ENCODE data around the gene CD300A.

The CD300A gene

DNA sequence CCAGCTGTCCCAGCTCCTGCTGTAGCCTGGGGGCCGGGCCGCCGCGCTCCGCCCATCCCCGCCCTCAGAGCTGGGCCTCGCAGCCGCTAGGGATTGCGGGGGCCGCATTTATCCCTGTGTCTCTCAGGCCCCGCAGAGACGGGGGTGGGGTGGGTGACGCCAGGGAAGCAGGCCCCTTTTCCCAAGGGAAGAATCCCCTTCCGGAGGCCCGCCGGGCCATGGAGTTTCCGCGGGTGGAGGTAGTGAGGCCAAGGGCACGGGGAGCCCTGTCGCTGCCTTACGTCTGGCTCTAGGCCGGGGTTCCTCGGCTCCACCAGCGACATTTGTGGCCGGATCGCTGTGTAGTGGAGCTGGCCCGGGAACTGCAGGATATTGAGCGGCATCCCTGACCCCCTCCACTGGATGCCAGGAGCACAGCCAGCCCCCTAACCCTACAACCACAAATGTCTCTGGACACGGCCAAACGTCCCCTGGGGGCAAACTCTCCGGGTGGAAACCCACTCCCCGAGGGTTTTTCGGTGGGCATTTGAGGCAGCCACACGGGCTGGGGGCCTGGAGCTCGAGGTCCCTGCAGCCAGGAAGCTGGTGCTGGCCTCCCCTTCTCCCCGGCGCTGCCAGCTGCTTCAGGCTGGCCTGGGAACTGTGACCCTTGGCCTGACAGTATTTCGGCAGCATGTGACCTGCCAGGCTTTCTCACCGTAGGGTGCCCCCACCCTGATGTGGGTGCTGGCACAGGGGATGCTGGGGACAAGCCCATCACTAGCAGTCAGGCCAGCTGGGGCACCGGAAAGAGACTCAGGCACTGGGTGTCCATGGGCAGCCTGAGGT is 12.0 kb upstream of the CD300A start:
- DNase-seq (ENCODE audit: low read depth, low spot score) = no peak

DNA sequence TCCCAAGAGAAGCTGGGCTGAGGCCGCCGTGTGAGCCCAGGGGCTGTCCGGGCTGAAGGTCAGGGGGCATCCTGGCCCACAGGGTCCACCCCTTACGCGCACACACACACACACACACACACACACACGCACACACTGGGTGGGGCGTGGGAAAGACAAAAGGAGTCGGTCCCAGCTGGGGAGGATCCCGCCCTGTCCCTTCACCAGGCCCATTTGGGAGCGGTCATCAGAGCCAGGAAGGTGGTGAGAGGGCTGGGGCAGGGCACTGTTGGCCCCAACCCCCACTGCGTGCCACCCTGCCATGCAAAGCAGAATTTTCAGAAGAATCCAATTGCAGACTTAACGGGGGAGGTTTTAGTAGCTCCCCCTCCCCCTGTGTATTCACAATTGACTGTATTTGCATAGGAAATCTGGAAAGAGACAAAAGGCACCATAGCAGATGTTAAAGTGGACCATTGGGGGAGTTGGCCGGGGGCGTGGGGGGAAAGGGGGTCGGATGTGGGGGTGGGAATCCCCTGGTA is 11.3 kb upstream of the CD300A start:
- DNase-seq (ENCODE audit: low read depth, low spot score) = no peak

- DNase-seq (ENCODE audit: low read depth, low spot score) = no peak
Observed at GRCh38 chr17:74455821-74456220, 10.6 kb upstream of the CD300A start.

DNA sequence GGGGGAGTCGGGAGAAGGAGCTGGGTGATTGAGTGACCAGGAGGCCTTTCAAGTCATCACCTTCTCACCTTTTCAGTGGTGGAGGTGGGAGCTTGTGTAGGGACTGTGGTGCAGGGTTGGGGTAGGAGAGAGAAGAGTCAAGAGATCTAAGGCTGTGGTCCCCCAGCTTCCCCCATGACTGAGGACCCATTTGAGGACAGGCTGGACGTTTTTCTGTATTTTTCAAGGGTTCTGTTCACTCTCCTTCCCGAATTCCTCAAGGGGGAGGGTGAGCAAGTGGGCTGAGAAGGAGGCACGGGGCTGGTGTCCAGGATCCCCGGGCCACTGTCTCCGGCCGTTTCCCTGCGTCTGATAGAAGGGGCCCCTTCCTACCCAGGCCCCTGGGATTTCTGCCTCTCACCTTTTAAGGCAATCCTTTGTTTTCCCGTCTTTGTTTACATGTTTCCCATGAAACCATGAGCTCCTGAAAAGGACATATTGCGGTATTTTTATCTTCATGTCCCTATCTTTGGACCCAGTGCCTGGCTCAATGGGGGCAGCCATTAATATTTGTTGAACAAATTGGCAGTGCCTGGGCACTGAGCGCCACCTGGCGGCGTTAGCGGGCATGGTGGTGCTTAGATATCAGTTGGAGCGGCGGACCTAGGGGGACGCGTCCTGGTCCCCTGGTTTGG is 9.2 kb upstream of the CD300A start:
- peak; percentile 77 for DNase-seq (ENCODE audit: low read depth, low spot score)

DNA sequence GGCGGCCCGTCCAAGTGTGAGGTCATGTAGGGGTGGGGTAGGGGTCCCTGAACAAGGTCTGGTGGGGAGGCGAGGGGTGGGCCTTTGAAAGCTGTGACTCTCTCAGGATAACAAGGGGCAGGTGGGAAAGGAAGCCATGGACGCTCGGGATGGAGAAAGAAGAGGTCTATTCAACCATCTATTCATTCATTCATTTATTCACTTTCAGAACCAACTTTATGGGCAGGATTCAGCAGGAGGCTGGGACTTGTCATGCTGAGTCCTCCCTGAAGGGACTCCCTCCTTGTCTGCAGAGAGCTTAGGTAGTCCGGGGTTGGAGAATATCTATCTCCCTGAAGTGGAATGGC is 8.6 kb upstream of the CD300A start:
- no peak for DNase-seq (ENCODE audit: low read depth, low spot score)

- DNase-seq (ENCODE audit: low read depth, low spot score) = no peak
Observed at GRCh38 chr17:74458835-74459234, 7.6 kb upstream of the CD300A start.

GRCh38 chr17:74459622-74460021 is 6.8 kb upstream of the CD300A start:
- DNase-seq (ENCODE audit: low read depth, low spot score) = no peak

DNA sequence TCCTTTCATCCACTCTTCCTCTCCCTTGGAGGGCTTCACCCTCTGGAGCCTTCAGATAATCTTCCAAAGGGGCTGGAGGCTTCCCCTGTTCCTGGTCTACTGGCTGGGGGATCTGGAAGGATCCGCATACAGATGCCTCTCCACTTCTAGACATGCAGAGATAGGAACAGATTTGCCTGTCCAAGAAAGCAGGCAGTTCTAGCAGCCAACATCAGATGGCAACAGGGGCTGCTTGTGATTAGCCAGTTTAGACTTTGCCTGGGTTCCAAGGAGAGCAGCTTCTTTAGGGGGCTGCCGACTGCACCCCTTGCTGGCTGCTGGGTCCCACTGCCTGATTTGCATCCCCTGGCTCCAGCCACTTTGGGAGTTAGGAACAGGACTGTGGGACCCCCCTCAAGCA is 6.2 kb upstream of the CD300A start:
- no peak for DNase-seq (ENCODE audit: low read depth, low spot score)

GRCh38 chr17:74460996-74461395 is 5.4 kb upstream of the CD300A start:
- no peak for DNase-seq (ENCODE audit: low read depth, low spot score)

DNA sequence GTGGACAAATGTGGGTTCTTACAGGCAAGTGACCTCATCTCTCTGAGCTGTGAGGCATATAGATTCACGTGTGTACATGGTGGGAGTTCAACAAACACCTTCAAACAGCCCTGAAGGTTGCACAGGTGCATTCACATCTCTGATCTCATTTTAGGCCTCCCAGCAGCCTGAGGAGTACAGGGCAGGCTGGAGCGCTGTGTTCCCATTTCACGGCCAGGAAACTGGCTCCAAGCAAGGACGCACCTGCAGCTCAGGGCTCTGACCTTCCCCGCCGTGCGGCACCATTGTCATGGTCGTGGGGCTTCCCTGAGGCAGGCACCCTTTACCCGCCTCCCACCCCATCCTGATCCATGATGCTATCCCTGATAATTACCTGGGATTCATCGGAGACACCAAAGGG is 4.8 kb upstream of the CD300A start:
- DNase-seq (ENCODE audit: low read depth, low spot score) = no peak

- no peak for DNase-seq (ENCODE audit: low read depth, low spot score)
Observed at GRCh38 chr17:74464730-74465377, 1.6 kb upstream of the CD300A start.

DNA sequence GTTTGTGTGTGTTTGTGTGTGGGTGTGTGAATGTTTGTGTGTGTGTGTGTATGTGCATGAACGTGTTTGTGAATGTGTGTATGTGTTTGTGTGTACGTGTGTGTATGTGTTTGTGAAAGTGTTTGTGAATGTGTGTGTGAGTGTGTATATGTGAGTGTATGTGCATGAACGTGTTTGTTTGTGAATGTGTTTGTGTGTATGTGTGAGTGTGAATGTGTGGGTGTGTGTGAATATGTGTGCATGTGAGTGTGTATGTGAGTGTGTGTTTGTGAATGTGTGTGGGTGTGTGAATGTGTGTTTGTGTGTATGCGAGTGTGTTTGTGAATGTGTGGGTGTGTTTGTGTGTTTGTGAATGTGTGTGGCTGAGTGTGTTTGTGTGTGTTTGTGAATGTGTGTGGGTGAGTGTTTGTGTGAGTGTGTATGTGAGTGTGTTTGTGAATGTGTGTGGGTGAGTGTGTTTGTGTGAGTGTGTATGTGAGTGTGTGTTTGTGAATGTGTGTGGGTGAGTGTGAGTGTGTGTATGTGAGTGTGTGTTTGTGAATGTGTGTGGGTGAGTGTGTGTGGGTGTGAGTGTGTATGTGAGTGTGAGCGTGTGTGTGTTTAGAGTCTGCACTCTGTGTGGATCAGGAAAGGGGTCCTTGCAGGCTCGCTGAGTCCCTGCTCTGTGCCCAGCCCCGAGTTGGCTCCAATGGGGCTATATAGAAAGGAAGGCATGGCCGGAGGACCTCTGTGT is 890 bp upstream of the CD300A start:
- no peak for DNase-seq (ENCODE audit: low read depth, low spot score)

- DNase-seq (ENCODE audit: low read depth, low spot score) = no peak
Observed at GRCh38 chr17:74466828-74467184, 372 bp downstream of the CD300A start.

DNA sequence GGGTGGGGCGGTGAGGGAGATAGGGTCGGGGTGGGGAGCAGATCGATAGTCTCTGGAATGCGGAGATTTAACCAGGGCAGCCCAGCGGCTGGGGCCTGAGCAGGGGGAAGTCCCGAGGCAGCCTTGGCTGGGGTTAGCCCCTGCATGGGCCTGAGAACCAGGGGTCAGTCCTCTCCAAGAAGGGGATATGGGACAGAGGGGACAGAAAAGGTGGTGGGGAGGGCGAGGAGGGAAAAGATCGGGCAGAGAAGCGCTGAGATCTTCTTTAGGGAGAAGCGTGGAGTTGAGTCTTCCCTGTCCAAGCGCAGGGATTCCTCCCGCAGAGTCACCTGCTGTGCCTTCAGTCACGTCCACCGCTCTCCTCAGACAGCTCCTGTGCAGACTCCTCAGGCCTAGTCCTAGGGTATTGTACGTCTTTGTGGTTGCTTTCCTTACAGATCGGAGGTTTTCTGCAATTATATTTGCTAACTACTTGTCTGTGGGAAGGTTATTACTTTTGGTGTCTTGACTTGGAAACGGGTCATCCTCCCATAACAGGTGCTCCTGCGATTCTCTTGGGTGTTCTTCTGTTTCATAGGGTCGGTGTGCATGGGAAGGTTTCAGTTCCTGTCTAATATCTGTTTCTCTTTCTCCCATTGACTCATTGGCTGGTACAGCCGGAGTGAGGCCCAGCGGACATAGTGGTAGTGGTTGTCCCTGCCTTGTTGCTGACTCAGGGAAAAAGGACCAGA is 952 bp downstream of the CD300A start:
- DNase-seq (ENCODE audit: low read depth, low spot score) = no peak

DNA sequence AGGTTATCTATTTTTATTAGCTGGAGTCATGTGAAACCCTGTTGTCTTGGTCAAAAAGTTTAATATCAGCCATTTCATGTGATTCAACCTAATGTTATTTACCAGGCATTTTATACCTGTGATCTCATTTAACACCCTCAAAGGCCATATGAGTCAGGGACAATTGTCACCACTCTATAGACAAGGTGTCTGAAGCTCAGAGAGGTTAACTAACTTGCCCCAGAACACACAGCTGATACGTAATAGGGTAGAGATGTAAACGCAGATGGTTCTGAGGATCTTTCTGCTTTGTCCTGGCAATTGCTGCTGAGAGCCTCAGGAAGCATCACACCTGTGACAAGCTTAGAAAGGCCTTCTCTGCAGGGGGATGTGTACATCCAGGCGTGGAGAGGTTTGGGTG is 4.9 kb downstream of the CD300A start:
- no peak for DNase-seq (ENCODE audit: low read depth, low spot score)

GRCh38 chr17:74472890-74473289 is 6.5 kb downstream of the CD300A start:
- no peak for DNase-seq (ENCODE audit: low read depth, low spot score)

DNA sequence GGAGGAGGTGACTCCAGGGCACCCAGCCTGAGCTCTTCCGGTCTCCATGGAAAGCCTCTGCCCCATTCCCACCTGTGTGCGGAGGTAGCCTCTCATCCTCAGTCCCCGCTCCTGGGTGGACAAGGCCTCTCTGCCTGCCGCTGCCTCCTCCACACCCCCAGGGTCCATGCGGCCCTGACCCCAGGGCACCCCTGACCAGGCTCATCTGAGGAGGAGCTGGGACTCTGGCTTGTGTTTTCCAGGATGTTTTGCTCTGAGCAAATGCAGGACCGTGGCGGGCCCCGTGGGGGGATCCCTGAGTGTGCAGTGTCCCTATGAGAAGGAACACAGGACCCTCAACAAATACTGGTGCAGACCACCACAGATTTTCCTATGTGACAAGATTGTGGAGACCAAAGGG is 6.9 kb downstream of the CD300A start:
- no peak for DNase-seq (ENCODE audit: low read depth, low spot score)

GRCh38 chr17:74474043-74474792 is 7.8 kb downstream of the CD300A start:
- DNase-seq (ENCODE audit: low read depth, low spot score) = no peak

DNA sequence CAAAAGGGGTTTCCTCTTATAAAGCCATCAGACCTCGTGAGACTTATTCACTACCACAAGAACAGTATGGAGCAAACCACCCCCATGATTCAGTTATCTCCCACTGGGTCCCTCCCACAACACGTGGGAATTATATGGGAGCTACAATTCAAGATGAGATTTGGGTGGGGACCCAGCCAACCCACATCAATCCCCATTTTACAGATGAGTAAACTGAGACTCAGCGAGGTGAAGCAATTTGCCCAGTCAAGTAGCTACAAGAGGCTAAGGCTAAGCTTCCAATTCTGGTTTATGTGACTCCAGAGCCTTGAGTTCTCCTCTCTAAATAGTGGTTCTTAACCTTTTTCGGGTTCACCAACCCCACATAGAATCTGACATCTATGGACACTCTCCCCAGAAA is 8.8 kb downstream of the CD300A start:
- no peak for DNase-seq (ENCODE audit: low read depth, low spot score)

DNA sequence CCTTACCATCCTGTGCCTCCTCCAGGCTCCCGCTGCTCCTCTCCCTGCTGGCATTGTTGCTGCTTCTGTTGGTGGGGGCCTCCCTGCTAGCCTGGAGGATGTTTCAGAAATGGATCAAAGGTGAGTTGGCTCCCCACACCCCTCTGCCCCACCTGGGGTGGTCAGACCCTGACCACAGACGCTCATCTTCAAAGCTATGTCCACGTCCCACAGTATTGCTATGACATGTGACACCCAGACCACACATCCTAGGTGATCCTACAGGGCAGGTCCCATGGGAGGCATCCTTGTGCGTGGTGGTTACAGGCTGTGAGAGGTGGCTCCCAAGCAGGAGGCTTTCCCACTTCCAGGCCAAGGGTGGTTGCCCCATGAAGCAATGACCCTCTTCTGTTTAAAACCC is 11.0 kb downstream of the CD300A start:
- no peak for DNase-seq (ENCODE audit: low read depth, low spot score)

All from astrocyte of the hippocampus (primary cell).